OCI-LY7 (cell line): ENCODE data around the gene MAP3K14. TPM values are rescaled to one million over a fixed set of nuclear protein-coding genes. Genes with fewer than 3 reads are reported as not detected.

ENCODE experiments used
- BruUV-seq: library from RNA; stranded (reverse); fragments of 400-500 nt; replicated peaks from 2 replicates; lab custom pipeline; 2021; lab: Mats Ljungman, UMichigan
- CTCF ChIA-PET: fragments of 300-600 bp; sonication (Branson Sonifier 250); formaldehyde crosslinking; loops from one replicate; lab custom pipeline; 2022; ENCODE audit warnings: antibody characterized with exemption; ENCODE audit not compliant: unreplicated experiment; lab: Charles Lee
- POLR2A ChIA-PET: fragments of 300-600 bp; sonication (Branson Sonifier 250); formaldehyde crosslinking; loops from one replicate; lab custom pipeline; 2022; ENCODE audit warnings: antibody characterized with exemption; lab: Charles Lee
- DNase-seq: peaks from one replicate; pipeline ENCODE4 v3.0.0-alpha.2; 2015; ENCODE audit warnings: low spot score
- H2AFZ ChIP-seq: fragments of 200-600 bp; sonication (generic), shearing (Covaris generic); 2 replicates; pipeline ENCODE4 v1.6.1; 2014; ENCODE audit warnings: mild to moderate bottlenecking, antibody characterized with exemption, low read length, moderate library complexity
- H3K27ac ChIP-seq: fragments of 200-600 bp; sonication (generic); 2 replicates; pipeline ENCODE4 v1.5.1; 2014; ENCODE audit warnings: mixed run types, low read depth, mild to moderate bottlenecking, moderate library complexity, low read length, inconsistent platforms; ENCODE audit not compliant: poor library complexity, severe bottlenecking
- H3K36me3 ChIP-seq: fragments of 200-600 bp; sonication (generic); 2 replicates; pipeline ENCODE4 v1.6.1; 2014; ENCODE audit warnings: mild to moderate bottlenecking, antibody characterized with exemption, low read length, moderate library complexity, mixed read lengths; ENCODE audit not compliant: insufficient read depth
- H3K4me1 ChIP-seq: fragments of 200-600 bp; sonication (generic); 2 replicates; pipeline ENCODE4 v1.5.1; 2014; ENCODE audit warnings: mild to moderate bottlenecking, low read length; ENCODE audit not compliant: insufficient read depth, poor library complexity, severe bottlenecking
- H3K4me2 ChIP-seq: fragments of 200-600 bp; sonication (generic); 2 replicates; pipeline ENCODE4 v1.6.1; 2014; ENCODE audit warnings: mild to moderate bottlenecking, low read length
- H3K4me3 ChIP-seq: fragments of 200-600 bp; sonication (generic); 2 replicates; pipeline ENCODE4 v1.5.1; 2014; ENCODE audit warnings: mild to moderate bottlenecking, low read depth, low read length; ENCODE audit not compliant: poor library complexity, severe bottlenecking
- H3K79me2 ChIP-seq: fragments of 200-600 bp; sonication (generic); 2 replicates; pipeline ENCODE4 v1.6.1; 2016; ENCODE audit warnings: low read depth, mild to moderate bottlenecking, low read length, moderate library complexity, mixed read lengths; ENCODE audit not compliant: insufficient read depth
- H3K9me2 ChIP-seq: fragments of 200-600 bp; sonication (generic); 2 replicates; pipeline ENCODE4 v1.6.1; 2016; ENCODE audit warnings: mild to moderate bottlenecking, low read length, mixed read lengths; ENCODE audit not compliant: insufficient read depth
- H3K9me3 ChIP-seq: fragments of 200-600 bp; sonication (generic); 2 replicates; pipeline ENCODE4 v1.6.1; 2014; ENCODE audit warnings: mild to moderate bottlenecking, mixed run types, low read length, mixed read lengths
- H4K20me1 ChIP-seq: fragments of 200-600 bp; sonication (generic); 2 replicates; pipeline ENCODE4 v1.6.1; 2014; ENCODE audit warnings: mild to moderate bottlenecking, antibody characterized with exemption, low read length, moderate library complexity, mixed read lengths; ENCODE audit not compliant: insufficient read depth
- EZH2phosphoT487 ChIP-seq: fragments of 200-600 bp; sonication (generic); IDR thresholded peaks from 2 replicates; pipeline ENCODE4 v1.6.1; 2018; ENCODE audit warnings: low read depth, borderline replicate concordance, mild to moderate bottlenecking, mixed run types, antibody characterized with exemption, low read length, moderate library complexity, mixed read lengths
- intact Hi-C: fragments of 100-400 bp; cut with micrococcal nuclease; formaldehyde crosslinking; loops from one replicate; pipeline ENCODE4 v1.10.0; 2022; ENCODE audit not compliant: unreplicated experiment
- total RNA-seq, 2 experiments: library from RNA; depleted of rRNA in 1 of 2; stranded (reverse); fragments of >200 nt in 1 of 2; shearing (Covaris generic) in 1 of 2; gene quantifications; 2 replicates each; pipeline ENCODE4 v1.2.3, GENCODE V29; 2014 to 2022
- TF ChIP-seq, protein P1 (sequence below): fragments of 200-600 bp; sonication (generic); conservative IDR thresholded peaks from 2 replicates; pipeline ENCODE4 v1.5.1; 2014; ENCODE audit warnings: mild to moderate bottlenecking, antibody characterized with exemption, low read length, moderate library complexity, mixed read lengths

MAP3K14 gene
- total RNA-seq, 2 experiments from 2014 or later: 12.3 to 21.2 TPM

DNA sequence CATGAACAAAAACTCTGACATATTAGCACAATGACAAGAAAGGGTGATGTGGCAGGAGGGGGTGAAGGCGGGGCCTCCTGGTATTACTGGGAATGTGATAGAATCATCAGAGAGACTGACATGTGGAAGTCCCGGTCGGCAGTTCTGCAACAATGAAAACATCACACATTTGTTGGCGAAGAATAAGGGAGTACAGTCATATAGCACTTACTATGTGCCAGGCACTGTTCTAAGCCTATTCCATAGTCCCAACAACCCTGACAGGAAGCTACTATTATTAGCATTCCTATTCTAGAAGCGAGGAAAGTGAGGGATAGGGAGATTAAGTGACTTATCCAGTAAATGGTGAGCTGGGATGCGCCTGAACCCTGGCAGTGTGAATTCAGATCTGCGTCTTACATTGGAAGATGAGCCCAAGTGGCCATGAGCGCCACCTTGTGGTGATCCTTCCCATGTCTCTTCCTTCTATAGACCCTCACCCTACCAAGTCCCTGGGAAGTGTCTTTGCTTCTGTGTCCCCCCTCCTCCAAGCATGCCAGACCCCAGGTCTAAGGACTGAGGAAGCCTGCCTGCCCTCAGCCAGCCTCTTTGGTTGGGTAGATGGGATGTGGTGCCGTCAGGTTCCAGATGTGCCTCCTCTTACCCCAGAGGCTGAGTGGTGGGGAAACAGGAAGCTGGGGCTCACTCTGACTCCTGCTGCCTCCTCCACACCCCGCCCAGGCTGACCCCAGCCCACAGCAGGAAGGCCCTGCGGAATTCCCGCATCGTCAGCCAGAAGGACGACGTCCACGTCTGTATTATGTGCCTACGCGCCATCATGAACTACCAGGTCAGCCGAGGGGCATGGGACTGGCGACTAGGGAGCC, 81.2 kb downstream of the MAP3K14 start:
- Histone ChIP-seq H3K9me2 (no peaks in the 10 kb centered on the region), H3K4me1 (peaks cover 19% of the 10 kb centered on the region), H2AFZ (no peak overlapping the region), H3K9me3 (no peaks in the 10 kb centered on the region), H3K4me3 (no peak overlapping the region), H3K27ac (peak overlapping the region; percentile 3), H3K4me2 (no peak overlapping the region), H3K79me2 (no peaks in the 10 kb centered on the region), H3K36me3 (peaks cover 50% of the 10 kb centered on the region), H4K20me1 (no peaks in the 10 kb centered on the region; the same call in 1 of the 2 replicates)
- intact Hi-C loops: loop anchor here (1.0 kb wide), 2 partner anchors 14 to 150 kb away; partner anchors contain the start of gene FMNL1
- TF ChIP-seq, protein P1, sequence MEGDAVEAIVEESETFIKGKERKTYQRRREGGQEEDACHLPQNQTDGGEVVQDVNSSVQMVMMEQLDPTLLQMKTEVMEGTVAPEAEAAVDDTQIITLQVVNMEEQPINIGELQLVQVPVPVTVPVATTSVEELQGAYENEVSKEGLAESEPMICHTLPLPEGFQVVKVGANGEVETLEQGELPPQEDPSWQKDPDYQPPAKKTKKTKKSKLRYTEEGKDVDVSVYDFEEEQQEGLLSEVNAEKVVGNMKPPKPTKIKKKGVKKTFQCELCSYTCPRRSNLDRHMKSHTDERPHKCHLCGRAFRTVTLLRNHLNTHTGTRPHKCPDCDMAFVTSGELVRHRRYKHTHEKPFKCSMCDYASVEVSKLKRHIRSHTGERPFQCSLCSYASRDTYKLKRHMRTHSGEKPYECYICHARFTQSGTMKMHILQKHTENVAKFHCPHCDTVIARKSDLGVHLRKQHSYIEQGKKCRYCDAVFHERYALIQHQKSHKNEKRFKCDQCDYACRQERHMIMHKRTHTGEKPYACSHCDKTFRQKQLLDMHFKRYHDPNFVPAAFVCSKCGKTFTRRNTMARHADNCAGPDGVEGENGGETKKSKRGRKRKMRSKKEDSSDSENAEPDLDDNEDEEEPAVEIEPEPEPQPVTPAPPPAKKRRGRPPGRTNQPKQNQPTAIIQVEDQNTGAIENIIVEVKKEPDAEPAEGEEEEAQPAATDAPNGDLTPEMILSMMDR: peak; percentile 93
- TF ChIP-seq EZH2phosphoT487: no peak
- POLR2A ChIA-PET: interaction anchor here (1.1 to 1.4 kb wide), 2 partner anchors 13 to 16 kb away, joined by 3 to 4 read pairs; no protein-coding TSS in a partner anchor
- peak; percentile 79 for DNase-seq
- CTCF ChIA-PET: interaction anchor here (1.0 to 2.7 kb wide), 4 partner anchors 10 to 80 kb away, joined by 3 to 14 read pairs (median 4); partner anchors contain the start of gene FMNL1
- BruUV-seq: TSS peak; percentile 70

DNA sequence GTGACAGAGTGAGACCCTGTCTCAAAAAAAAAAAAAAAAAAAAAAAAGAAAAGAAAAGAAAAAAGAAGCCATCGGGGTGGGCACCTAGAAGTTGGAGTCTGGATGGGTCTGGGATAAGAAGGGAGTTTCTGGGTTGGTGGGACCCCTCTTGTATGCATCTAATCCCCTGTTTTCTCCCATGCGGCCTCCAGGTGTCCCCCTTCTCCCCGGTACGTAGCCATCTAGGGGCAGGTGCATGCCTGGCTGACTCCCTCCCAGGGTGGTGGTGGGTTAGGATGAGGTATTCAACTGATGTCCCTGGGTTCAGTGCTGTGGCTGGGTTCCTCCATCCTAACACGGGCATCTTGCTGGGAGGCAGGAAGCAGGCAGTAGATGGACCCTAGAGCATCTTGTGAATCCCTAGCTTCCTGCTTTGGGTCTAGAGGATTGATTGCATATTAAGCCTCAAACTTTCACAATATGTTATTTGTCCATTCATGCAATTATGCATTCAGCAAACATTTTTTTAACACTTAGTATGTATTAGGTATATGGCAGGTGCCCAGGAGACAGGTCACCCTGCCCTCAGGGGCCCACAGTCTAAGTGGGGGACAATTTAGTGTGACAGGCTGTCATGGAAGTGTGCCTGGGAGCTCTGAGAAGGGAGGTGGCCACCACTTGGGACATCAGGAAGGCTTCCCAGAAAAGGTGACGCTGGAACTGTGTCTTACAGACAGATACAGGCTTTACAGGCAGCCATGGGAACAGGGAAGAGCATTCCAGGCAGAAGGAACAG, 82.0 kb downstream of the MAP3K14 start:
- peak overlapping the region; percentile 3 for H3K27ac ChIP-seq
- DNase-seq: peak; percentile 76
- peaks cover 28% of the 10 kb centered on the region for H3K4me1 ChIP-seq
- CTCF ChIA-PET: interaction anchor here (1.1 to 2.7 kb wide), 3 partner anchors 9 to 15 kb away, joined by 3 to 14 read pairs (median 5); partner anchors contain the start of gene FMNL1
- intact Hi-C loops: loop anchor here (1.0 kb wide), 2 partner anchors 14 to 150 kb away; partner anchors contain the start of gene FMNL1
- H3K4me3 ChIP-seq: no peak overlapping the region
- H3K36me3 ChIP-seq: peaks cover 46% of the 10 kb centered on the region
- BruUV-seq: no TSS peak
- no peaks in the 10 kb centered on the region for H3K9me3 ChIP-seq
- peaks cover 4% of the 10 kb centered on the region; the same call in 1 of the 2 replicates for H3K79me2 ChIP-seq
- TF ChIP-seq, protein P1: peak; percentile 77
- TF ChIP-seq EZH2phosphoT487: no peak
- no peaks in the 10 kb centered on the region for H3K9me2 ChIP-seq
- POLR2A ChIA-PET: interaction anchor here (0.6 to 1.1 kb wide), 2 partner anchors 16 to 51 kb away, joined by 3 read pairs; no protein-coding TSS in a partner anchor
- 0 out of 2 replicates have a peak overlapping the region, but pooled peaks have one; percentile 4 for H3K4me2 ChIP-seq
- no peak overlapping the region for H2AFZ ChIP-seq
- no peaks in the 10 kb centered on the region; the same call in 1 of the 2 replicates for H4K20me1 ChIP-seq
